GM19438 (cell line): Measurements from ENCODE around the gene ST8SIA4.
A peak's percentile ranks its signal among the peaks of the same experiment; 100 is the strongest.
"Not testable (repeated sequence)": the region's sequence is repeated elsewhere in the genome, so short reads cannot be mapped to it uniquely, and the experiment has no call there.

ENCODE experiments used
- ATAC-seq: cut with Tn5 transposase; IDR thresholded peaks from one replicate; pipeline ENCODE4 v1.9.1; 2021; ENCODE audit warnings: low read depth; ENCODE audit not compliant: unreplicated experiment

Gene ST8SIA4

DNA sequence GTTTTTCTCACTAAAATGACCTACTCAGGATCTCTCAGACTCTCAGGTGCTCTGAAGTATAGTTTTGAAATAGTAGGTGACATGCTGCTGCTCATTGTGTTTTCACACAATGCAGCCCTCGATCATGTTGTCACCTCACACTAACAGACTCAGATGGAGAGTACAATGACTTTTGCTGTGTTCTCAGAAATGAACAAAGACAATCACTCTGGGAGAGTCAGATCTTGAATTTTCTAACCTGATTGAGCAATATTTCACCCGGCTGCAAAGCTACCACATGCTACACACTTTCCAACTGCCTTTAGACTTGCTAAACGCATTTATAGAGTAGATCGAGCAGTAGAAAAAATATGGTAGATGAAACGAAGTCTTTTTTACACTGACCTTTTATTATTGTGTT is 113.4 kb downstream of the ST8SIA4 start:
- ATAC-seq = no peak

DNA sequence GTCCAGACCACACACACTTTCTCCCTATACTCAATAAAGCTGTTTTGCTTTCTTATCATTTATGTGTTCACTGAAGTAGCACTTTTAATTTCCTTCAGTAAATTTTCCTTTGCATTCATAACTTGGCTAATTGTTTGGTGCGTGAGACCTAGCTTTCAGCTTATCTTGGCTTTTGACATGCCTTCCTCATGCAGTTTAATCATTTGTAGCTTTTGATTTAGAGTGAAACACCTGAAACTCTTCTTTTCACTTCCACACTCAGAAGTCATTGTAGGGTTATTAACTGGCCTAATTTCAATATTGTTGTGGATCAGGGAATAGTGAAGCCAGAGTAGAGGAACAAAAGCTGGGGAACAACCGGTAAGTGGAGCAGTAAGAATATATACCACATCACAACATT is 114.7 kb downstream of the ST8SIA4 start:
- no peak for ATAC-seq

DNA sequence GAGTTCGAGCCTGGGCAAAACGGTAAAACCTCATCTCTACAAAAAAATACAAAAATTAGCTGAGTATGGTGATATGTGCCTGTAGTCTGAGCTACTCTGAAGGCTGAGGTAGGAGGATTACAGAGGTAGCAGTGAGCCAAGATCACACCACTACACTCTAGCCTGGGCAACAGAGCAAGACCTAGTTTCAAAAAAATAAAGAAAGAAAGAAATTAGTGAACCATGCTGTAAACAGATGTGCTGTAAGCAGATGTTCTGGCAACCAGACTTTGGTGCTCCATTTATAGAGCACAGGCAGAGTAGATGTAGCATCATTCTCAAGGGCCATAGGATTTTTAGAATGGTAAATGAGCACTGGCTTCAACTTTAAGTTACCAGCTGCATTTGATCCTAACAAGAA is 115.4 kb downstream of the ST8SIA4 start:
- ATAC-seq = peak; percentile 57

DNA sequence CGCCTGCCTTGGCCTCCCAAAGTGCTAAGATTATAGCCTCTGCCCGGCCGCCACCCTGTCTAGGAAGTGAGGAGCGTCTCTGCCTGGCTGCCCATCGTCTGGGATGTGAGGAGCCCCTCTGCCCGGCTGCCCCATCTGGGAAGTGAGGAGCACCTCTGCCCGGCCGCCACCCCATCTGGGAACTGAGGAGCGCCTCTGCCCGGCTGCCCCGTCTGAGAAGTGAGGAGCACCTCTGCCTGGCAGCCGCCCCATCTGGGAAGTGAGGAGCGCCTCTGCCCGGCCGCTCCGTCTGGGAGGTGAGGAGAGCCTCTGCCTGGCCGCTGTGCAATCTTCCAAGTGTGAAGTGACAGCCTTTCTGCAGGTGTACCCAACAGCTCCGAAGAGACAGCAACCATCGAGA is 117.5 kb downstream of the ST8SIA4 start:
- ATAC-seq = not testable (repeated sequence)

DNA sequence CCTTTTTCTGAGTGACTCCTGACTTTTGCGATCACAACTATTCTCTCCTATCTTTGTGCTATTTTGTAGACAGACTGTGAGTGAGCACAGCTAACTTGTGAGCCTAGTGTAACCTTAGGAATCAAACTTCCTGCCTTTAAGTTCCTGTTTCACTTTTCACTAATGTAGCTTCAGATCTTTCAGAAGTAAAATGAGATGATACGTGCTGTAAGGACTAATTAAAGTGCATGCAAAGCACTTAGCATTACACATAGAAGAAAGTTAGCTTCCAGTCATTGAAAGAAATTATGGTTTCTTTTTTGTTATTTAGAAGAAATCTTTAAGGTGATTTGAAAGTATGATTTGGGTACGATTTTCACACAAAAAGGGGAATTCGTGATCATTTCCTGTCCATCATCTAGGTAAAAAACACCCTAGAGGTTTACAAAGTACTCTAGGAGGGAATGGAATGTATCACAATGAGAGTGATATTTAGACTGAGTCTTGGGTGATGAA is 122.7 kb downstream of the ST8SIA4 start:
- ATAC-seq = peak; percentile 77

DNA sequence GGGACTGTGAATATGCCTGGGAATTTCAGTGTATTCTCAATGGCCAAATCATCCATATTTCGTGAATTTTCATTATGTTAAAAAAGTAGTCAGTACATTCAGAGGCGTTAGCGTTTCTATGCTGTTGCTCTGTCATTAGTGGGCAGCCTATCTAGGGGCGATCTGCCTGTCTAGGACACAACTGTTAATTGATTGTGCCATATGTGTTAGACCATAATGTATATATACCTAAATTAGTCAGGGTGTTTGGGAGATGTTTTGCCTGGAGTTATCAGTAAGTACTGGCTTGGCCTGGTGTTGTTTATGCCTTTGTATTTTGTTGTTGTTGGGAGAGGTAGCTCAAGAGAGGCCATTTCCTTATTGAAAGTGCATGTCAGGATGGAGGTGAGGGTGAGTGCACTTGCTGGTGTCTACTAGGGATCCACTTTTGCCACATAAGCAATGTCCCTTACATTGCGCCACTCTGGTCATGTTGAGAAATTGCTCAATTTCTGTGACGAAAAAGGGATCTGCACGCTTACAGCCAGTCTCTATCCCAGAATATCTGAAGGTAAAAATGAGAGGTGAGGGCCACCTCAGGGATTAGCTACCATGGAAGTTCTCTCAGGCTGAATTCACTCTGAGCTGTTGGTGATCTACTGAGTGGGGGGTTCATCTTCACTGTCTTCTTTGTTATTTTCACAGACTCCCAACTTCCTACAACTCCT is 123.3 kb downstream of the ST8SIA4 start:
- peak; percentile 49 for ATAC-seq

DNA sequence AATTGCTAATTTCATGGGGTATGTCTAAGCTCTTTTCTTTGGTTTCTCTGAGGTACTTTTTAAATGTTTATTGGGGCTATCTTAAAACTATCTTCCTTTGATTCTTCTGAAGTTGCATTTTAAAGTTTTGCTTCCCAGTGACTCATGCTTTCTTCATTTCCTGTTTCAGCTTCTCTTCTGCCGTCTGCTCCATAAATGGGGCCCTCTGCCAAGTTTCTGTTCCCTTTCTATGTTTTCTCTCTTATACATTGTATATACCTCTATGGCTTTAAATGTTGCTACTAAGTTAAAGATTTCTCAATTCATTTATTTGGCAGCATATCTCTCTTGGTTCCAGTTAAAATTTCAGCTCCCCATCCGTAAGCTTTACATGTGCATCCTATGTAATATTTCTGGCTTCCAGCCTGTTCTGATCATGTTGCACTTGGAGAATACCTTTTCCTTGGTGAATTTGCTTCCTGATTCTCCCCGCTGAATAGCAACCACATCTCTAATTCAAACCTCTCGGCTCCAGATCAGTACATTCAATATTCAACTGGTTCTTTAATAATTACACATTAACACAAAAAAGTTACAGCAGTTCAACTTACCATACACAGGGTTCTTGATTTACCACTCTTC is 125.3 kb downstream of the ST8SIA4 start:
- ATAC-seq = peak; percentile 62

DNA sequence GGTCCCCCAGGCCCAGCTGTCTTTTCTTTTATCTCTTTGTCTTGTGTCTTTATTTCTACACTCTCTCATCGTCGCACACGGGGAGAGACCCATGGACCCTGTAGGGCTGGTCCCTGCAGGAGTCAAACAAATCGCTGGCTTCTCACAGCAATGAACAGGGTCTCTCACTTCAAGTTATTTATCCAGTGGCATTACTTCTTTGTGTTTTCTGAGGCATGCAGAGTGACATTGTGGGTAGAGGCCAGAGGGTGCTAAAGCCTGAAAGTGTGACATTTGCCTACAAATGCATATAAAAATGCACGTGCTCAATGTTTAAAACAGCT is 127.6 kb downstream of the ST8SIA4 start:
- no peak for ATAC-seq

DNA sequence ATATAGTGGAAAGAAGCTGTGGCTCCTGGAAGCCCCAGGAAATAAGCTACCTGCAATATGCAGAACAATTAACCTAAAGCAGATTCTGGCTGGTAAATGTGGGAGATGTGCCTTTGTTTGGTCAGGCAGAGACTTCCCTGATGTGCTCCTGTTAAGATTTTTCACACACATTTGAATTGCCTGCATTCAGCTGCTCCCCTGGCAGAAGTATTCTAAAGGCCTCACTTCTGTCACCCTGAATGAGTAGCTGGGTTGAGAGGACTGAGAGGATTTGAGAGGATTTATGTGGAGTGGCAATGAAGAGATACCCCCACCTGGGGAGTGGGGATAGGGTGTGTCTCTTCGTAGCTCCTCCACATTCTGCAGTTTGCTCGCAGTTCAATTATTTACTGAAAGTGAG is 130.5 kb downstream of the ST8SIA4 start:
- ATAC-seq = no peak

DNA sequence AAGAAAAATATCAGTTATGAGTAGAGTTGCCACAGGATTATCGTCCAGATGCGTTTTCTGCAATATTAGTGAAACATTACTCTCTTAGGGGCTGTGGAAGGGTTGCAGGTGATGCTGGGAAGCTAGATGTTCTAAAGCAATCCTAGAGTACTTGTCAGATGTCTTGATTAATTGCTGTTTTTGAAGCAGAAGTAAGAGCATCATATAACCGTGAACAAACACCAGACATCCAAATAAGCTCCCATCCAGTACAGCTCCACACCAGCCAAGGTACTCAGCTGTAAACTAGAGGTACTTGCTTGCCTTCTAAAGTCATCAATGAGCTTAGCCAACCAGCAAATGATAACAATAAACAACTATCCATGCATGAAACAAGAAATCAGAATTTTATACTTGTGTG is 131.1 kb downstream of the ST8SIA4 start:
- ATAC-seq = no peak

DNA sequence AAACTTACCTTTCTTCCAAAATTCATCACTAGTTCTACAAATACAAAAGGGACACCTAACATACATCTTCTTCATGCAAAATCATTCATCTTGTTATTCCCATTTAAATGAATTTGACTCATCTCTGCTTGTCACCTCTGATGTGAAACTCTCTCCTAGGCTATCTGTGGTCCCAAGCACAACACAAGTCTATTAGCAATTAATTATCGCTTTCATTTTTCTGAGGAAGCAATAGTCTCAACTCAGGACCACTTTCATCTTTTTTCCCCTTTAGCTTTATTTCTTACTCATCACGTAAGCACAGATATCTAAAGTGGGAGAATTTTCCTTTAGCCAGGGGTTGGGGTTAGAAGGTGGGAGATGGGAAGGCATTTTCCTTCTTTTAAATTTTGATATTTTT is 131.9 kb downstream of the ST8SIA4 start:
- no peak for ATAC-seq

DNA sequence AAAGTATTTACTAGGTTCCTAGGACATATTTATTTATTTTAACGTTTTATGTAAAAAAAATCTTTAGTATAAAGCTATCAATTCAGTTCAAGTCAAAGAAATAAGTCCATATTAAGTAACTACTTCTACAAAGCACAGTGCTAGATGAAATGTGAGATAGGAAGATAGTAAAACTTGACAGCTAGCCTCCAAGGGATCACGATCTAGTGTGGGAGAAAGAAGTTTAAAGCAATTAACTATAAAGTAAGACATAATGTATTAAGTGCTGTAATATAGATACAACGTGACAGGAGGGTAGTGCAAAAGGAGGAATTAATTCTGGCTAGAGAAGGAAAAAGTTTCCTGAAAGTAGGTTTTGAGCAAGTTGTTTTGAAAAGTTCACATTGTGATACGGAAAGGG is 134.9 kb downstream of the ST8SIA4 start:
- no peak for ATAC-seq

DNA sequence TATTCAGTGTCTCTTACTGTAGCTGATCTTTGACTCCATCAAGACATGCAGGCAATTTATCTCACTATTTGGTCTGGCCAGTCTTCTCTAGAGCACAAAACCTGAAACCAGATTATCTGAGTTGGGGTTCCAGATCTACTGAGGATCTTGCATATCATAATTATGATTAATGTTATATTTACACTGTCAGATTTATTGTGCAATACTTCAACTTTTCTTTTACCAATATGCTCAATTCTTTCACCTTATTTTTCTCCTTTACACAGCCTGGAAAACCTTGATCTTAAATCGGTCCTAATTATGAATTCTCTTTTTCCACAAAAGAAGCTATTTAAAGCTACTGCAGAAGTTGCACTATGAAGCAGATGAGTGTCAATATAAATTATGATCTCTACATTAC is 140.1 kb downstream of the ST8SIA4 start:
- ATAC-seq = no peak

DNA sequence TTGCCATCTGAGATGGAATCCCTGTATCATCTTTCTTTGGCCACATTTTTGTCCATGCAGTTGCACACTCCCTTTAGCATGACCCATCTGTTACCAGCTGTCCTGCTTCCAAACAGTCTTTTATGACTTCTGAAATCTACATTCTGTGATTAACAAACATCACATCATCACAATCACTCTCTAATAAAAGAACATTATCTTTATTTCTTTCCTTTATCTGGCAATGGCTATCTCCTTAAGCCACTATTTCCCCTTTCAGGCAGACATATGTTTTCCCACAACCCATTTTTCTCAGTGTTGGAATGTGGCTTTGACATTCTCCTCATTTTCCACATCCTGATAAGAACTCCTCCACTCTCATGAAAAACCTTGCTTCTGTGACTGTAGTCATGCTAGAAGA is 141.0 kb downstream of the ST8SIA4 start:
- ATAC-seq = no peak

DNA sequence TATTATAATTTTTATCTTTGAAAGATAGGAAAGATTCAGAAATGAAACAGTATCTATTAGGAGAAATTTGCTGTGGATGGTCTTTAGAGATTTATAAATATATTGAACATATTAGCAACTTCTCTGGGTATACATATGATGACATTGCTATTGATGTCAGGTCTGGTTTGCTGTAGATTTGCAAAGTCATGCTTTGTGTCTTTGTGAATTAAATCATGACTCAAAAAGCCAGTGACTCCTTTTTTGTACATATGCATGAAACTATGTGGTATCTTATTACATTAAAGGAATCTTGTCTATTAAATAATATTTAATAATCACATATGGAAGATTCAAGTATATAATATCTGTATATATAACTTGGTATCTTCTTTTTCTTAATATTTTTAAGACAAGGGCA is 141.9 kb downstream of the ST8SIA4 start:
- no peak for ATAC-seq

DNA sequence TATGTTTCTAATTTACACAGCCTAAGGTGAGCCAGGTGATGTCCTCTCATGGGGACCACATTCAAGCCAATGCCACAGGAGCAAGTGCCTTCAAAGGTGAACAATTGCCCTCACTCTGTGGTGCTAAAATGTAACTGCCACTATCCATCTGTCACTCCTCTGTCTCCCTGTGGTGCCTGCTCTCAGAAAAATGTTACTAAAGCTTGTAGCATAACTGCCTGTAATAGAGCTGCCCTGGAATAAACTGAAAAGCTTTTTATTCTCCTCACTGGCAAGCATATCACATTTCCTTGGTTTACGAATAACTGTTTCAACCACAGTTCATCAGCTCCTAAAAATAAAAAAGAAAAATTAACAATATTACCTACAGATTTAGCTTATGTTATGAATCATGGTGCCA is 142.4 kb downstream of the ST8SIA4 start:
- no peak for ATAC-seq

DNA sequence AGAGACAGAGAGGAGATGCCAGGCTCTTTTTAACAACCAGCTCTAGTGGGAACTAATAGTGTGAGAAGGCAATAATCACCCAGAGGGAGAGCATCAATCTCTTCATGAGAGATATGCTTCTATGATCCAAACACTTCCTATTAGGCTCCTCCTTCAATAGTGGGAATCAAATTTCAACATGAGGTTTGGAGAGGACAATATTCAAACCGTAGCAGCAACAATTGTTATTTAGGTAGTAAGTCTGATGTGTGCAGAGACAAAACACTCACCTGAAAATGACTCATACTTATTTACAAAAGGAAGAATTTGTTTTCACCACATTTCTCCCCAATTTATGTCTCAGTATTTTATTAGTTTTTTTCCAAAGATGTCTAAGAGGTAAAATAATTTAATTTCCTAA is 144.3 kb downstream of the ST8SIA4 start:
- ATAC-seq = no peak

DNA sequence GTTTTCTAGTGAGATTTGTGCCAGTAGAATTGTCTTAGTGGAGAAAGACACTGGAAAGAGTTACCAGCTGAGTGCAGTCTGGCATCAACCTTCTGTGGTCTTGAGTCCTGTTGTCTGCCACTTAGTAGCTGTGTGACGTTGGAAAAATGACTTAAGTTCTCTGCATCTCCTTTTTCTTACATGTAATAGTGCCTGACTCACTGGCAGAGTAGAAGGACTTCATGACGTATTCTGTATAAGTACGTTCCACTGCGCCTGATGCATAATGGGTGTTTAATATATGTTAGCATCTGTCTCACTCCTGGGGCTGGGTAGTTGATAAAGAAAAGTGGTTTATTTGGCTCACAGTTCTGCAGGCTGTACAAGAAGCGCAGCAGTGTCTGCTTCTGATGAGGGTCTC is 144.8 kb downstream of the ST8SIA4 start:
- ATAC-seq = no peak

DNA sequence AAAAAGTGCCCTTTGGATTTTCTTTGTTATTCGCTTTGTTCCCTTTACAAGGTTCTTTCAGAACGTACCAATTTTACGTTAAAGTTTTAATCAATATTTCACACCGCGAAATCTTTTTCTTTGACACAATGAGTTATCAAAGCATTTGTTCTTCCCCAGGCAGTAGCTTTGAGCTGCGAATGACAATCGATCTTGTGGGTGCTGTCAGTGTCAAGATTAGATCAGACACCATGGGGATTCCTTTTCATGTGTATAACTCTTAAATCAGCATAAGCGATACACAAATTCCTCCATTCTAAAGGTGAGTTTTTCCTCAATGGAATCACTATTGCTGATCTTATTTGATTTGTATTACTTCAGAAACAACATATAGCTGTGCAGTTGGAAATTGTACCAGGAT is 145.5 kb downstream of the ST8SIA4 start:
- no peak for ATAC-seq
